ENCODE results near the gene RAPGEF4. TPM values are rescaled to one million over a fixed set of nuclear protein-coding genes. Genes with fewer than 3 reads are reported as not detected.
A peak's percentile ranks its signal among the peaks of the same experiment; 100 is the strongest.

The RAPGEF4 gene
- total RNA-seq, 2 donors from 2014 or later, result 10.9 to 12.9 TPM

GRCh38 chr2:172967036-172967982 lies 231.7 kb downstream of the RAPGEF4 start:
- DNase-seq, result no peak
- intact Hi-C loops (cut with DNase I), result no loop called here
- peak in 1 of 2 donors; percentile 14 for ATAC-seq

- peak; percentile 95 to 98 for ATAC-seq
- peak; percentile 80 for DNase-seq
- intact Hi-C loops (cut with DNase I), result no loop called here
Measured at GRCh38 chr2:172968061-172968469, 232.4 kb downstream of the RAPGEF4 start.

- DNase-seq, result no peak
Measured at GRCh38 chr2:172969166-172969565, 233.5 kb downstream of the RAPGEF4 start.

GRCh38 chr2:172969609-172970008 lies 234.0 kb downstream of the RAPGEF4 start:
- ATAC-seq, result no peak
- no peak for DNase-seq
- intact Hi-C loops (cut with DNase I), result loop anchor here in 1 of 2 donors (10.0 kb wide), 1 partner anchor 55 kb away; no protein-coding TSS in a partner anchor

More at GRCh38 chr2:172969166-172969565, 233.5 kb downstream of the RAPGEF4 start:
- no peak for ATAC-seq
- intact Hi-C loops (cut with DNase I), result no loop called here

GRCh38 chr2:172970660-172971059 lies 235.0 kb downstream of the RAPGEF4 start:
- intact Hi-C loops (cut with DNase I), result loop anchor here in 1 of 2 donors (10.0 kb wide), 1 partner anchor 54 kb away; no protein-coding TSS in a partner anchor
- DNase-seq, result no peak
- ATAC-seq, result no peak

- DNase-seq, result peak; percentile 32
- ATAC-seq, result no peak
- intact Hi-C loops (cut with DNase I), result loop anchor here in 1 of 2 donors (10.0 kb wide), 1 partner anchor 53 kb away; no protein-coding TSS in a partner anchor
Measured at GRCh38 chr2:172972005-172972619, 236.5 kb downstream of the RAPGEF4 start.

- no peak for DNase-seq
- no peak for ATAC-seq
- intact Hi-C loops (cut with DNase I), result loop anchor here in 1 of 2 donors (10.0 kb wide), 1 partner anchor 50 kb away; no protein-coding TSS in a partner anchor
Measured at GRCh38 chr2:172974762-172975161, 239.1 kb downstream of the RAPGEF4 start.

- no peak for DNase-seq
- no peak for ATAC-seq
- intact Hi-C loops (cut with DNase I), result loop anchor here in 1 of 2 donors (10.0 kb wide), 1 partner anchor 49 kb away; no protein-coding TSS in a partner anchor
Measured at GRCh38 chr2:172976116-172976515, 240.5 kb downstream of the RAPGEF4 start.

- no peak for ATAC-seq
- intact Hi-C loops (cut with DNase I), result loop anchor here in 1 of 2 donors (10.0 kb wide), 1 partner anchor 48 kb away; no protein-coding TSS in a partner anchor
Measured at GRCh38 chr2:172976816-172977215, 241.2 kb downstream of the RAPGEF4 start.

GRCh38 chr2:172977270-172978062 lies 241.8 kb downstream of the RAPGEF4 start:
- peak; percentile 50 to 53 for ATAC-seq
- DNase-seq, result no peak
- intact Hi-C loops (cut with DNase I), result loop anchor here (2.0 to 10.0 kb wide), 2 partner anchors 43 to 47 kb away; no protein-coding TSS in a partner anchor

More at GRCh38 chr2:172976816-172977215, 241.2 kb downstream of the RAPGEF4 start:
- DNase-seq, result no peak

GRCh38 chr2:172978063-172978383 lies 242.4 kb downstream of the RAPGEF4 start:
- intact Hi-C loops (cut with DNase I), result loop anchor here (2.0 to 10.0 kb wide), 2 partner anchors 43 to 47 kb away; no protein-coding TSS in a partner anchor
- DNase-seq (no peak), ATAC-seq (no peak)

- DNase-seq, result peak; percentile 26
- peak; percentile 68 to 94 for ATAC-seq
- intact Hi-C loops (cut with DNase I), result no loop called here
Measured at GRCh38 chr2:172985139-172985892, 249.7 kb downstream of the RAPGEF4 start.

- ATAC-seq, result no peak
Measured at GRCh38 chr2:172986040-172986439, 250.4 kb downstream of the RAPGEF4 start.

GRCh38 chr2:172988728-172989127 lies 253.1 kb downstream of the RAPGEF4 start:
- intact Hi-C loops (cut with DNase I), result no loop called here
- no peak for ATAC-seq
- DNase-seq, result no peak

More at GRCh38 chr2:172986040-172986439, 250.4 kb downstream of the RAPGEF4 start:
- no peak for DNase-seq
- intact Hi-C loops (cut with DNase I), result no loop called here

GRCh38 chr2:172991031-172991430 lies 255.4 kb downstream of the RAPGEF4 start:
- DNase-seq, result no peak
- intact Hi-C loops (cut with DNase I), result no loop called here
- ATAC-seq, result no peak

GRCh38 chr2:172993139-172993538 lies 257.5 kb downstream of the RAPGEF4 start:
- DNase-seq (no peak), ATAC-seq (no peak)
- intact Hi-C loops (cut with DNase I), result no loop called here

- intact Hi-C loops (cut with DNase I), result no loop called here
- DNase-seq, result no peak
- no peak for ATAC-seq
Measured at GRCh38 chr2:172993931-172994717, 258.5 kb downstream of the RAPGEF4 start.

Data from left cardiac atrium (tissue), 4 donors.